ENCODE measurements around the gene PTGFRN.

DNA sequence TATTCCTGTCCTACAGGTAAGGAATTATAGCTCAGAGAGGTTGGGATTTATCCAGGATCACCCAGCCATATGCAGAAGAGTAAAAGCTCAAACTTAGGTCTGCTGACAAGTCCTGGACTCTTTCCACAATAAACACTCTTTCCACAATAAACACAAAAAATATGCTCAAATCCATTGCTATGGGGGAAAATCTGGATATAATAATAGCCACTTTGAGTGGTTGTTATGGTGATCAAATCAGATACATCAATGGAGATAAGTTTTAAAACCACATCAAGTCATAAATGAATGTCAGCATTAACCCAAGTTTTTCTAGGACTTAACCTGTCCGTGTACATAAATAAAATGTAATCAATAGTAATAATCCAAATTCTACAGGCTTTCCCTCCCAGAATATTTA is 128.1 kb downstream of the PTGFRN start:
- TF ChIP-seq ZFP30 (CRISPR knock-in tag; IDR thresholded peaks at IDR 0.05) (no peak), ARNTL (CRISPR knock-in tag; IDR thresholded peaks at IDR 0.05; ENCODE audit: borderline replicate concordance, low read depth) (no peak), ZNF70 (CRISPR knock-in tag; IDR thresholded peaks at IDR 0.05) (no peak), GLIS3 (CRISPR knock-in tag; IDR thresholded peaks at IDR 0.05) (no peak), CSDC2 (CRISPR knock-in tag; IDR thresholded peaks at IDR 0.05) (no peak)
- TF ChIP-seq, protein P1, sequence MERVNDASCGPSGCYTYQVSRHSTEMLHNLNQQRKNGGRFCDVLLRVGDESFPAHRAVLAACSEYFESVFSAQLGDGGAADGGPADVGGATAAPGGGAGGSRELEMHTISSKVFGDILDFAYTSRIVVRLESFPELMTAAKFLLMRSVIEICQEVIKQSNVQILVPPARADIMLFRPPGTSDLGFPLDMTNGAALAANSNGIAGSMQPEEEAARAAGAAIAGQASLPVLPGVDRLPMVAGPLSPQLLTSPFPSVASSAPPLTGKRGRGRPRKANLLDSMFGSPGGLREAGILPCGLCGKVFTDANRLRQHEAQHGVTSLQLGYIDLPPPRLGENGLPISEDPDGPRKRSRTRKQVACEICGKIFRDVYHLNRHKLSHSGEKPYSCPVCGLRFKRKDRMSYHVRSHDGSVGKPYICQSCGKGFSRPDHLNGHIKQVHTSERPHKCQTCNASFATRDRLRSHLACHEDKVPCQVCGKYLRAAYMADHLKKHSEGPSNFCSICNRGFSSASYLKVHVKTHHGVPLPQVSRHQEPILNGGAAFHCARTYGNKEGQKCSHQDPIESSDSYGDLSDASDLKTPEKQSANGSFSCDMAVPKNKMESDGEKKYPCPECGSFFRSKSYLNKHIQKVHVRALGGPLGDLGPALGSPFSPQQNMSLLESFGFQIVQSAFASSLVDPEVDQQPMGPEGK (CRISPR knock-in tag; IDR thresholded peaks at IDR 0.05; ENCODE audit: borderline replicate concordance): no peak
- TF ChIP-seq, protein P2, sequence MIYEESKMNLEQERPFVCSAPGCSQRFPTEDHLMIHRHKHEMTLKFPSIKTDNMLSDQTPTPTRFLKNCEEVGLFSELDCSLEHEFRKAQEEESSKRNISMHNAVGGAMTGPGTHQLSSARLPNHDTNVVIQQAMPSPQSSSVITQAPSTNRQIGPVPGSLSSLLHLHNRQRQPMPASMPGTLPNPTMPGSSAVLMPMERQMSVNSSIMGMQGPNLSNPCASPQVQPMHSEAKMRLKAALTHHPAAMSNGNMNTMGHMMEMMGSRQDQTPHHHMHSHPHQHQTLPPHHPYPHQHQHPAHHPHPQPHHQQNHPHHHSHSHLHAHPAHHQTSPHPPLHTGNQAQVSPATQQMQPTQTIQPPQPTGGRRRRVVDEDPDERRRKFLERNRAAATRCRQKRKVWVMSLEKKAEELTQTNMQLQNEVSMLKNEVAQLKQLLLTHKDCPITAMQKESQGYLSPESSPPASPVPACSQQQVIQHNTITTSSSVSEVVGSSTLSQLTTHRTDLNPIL (CRISPR knock-in tag; IDR thresholded peaks at IDR 0.05; ENCODE audit: low read depth): no peak
- TF ChIP-seq, protein P3, sequence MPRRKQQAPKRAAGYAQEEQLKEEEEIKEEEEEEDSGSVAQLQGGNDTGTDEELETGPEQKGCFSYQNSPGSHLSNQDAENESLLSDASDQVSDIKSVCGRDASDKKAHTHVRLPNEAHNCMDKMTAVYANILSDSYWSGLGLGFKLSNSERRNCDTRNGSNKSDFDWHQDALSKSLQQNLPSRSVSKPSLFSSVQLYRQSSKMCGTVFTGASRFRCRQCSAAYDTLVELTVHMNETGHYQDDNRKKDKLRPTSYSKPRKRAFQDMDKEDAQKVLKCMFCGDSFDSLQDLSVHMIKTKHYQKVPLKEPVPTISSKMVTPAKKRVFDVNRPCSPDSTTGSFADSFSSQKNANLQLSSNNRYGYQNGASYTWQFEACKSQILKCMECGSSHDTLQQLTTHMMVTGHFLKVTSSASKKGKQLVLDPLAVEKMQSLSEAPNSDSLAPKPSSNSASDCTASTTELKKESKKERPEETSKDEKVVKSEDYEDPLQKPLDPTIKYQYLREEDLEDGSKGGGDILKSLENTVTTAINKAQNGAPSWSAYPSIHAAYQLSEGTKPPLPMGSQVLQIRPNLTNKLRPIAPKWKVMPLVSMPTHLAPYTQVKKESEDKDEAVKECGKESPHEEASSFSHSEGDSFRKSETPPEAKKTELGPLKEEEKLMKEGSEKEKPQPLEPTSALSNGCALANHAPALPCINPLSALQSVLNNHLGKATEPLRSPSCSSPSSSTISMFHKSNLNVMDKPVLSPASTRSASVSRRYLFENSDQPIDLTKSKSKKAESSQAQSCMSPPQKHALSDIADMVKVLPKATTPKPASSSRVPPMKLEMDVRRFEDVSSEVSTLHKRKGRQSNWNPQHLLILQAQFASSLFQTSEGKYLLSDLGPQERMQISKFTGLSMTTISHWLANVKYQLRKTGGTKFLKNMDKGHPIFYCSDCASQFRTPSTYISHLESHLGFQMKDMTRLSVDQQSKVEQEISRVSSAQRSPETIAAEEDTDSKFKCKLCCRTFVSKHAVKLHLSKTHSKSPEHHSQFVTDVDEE (CRISPR knock-in tag; IDR thresholded peaks at IDR 0.05): peak; percentile 72; the same call in 1 of the 2 replicates
